GM12801 (cell line): ENCODE data around the gene LEF1.

Source experiments
- CTCF ChIP-seq: IDR thresholded peaks from one replicate; pipeline ENCODE4 v1.5.1; 2011; ENCODE audit warnings: control low read depth; ENCODE audit not compliant: insufficient read length; ENCODE audit errors: extremely low read depth

Gene LEF1

GRCh38 chr4:108018040-108018883 lies 150.5 kb downstream of the LEF1 start:
- no peak for TF ChIP-seq CTCF

GRCh38 chr4:108013955-108014354 lies 154.8 kb downstream of the LEF1 start:
- TF ChIP-seq CTCF = no peak

GRCh38 chr4:108013327-108013726 lies 155.4 kb downstream of the LEF1 start:
- no peak for TF ChIP-seq CTCF

GRCh38 chr4:108010167-108010566 lies 158.6 kb downstream of the LEF1 start:
- no peak for TF ChIP-seq CTCF

- no peak for TF ChIP-seq CTCF
Observed at GRCh38 chr4:108008721-108009120, 160.0 kb downstream of the LEF1 start.

- no peak for TF ChIP-seq CTCF
Observed at GRCh38 chr4:108007984-108008383, 160.7 kb downstream of the LEF1 start.

- TF ChIP-seq CTCF = no peak
Observed at GRCh38 chr4:108006361-108006760, 162.4 kb downstream of the LEF1 start.
